Stimulated activated CD8-positive, alpha-beta memory T cell treated with anti-CD3 and anti-CD28 coated beads, Interleukin-7, amount 100 ng/mL, for 4 hours (primary cell): ENCODE results near the gene DESI1.
"Not testable (repeated sequence)": the region's sequence is repeated elsewhere in the genome, so short reads cannot be mapped to it uniquely, and the experiment has no call there.

Source experiments
- DNase-seq, 2 donors: peaks; one replicate each; pipeline ENCODE4 v3.0.0-alpha.2; 2020; ENCODE audit warnings: low read depth in 2 of 2

DESI1 gene

GRCh38 chr22:41558241-41558630 is 62.6 kb downstream of the DESI1 start:
- DNase-seq: not testable (repeated sequence)

- no peak for DNase-seq
These were observed 63.2 kb downstream of the DESI1 start for GRCh38 chr22:41557401-41558240.

GRCh38 chr22:41556561-41556960 is 64.3 kb downstream of the DESI1 start:
- no peak for DNase-seq

- no peak for DNase-seq
These were observed 65.4 kb downstream of the DESI1 start for GRCh38 chr22:41555325-41555982.

GRCh38 chr22:41551877-41552582 is 68.8 kb downstream of the DESI1 start:
- DNase-seq: no peak

- DNase-seq: no peak
These were observed 69.8 kb downstream of the DESI1 start for GRCh38 chr22:41550952-41551491.

- DNase-seq: no peak
These were observed 72.0 kb downstream of the DESI1 start for GRCh38 chr22:41548830-41549211.
